H4 (cell line): ENCODE measurements around the gene MGMT. TPM values are rescaled to one million over a fixed set of nuclear protein-coding genes. Genes with fewer than 3 reads are reported as not detected.

ENCODE experiments used
- DNase-seq: peaks from one replicate; pipeline ENCODE4 v3.0.0-alpha.2; 2015; ENCODE audit warnings: low spot score
- total RNA-seq: library from RNA; depleted of rRNA; stranded (reverse); fragments of >200 nt; shearing (Covaris generic); gene quantifications from 2 replicates; pipeline ENCODE4 v1.2.3, GENCODE V29; 2014

The MGMT gene
- total RNA-seq, 1 experiment from 2014 or later: 12.5 TPM

DNA sequence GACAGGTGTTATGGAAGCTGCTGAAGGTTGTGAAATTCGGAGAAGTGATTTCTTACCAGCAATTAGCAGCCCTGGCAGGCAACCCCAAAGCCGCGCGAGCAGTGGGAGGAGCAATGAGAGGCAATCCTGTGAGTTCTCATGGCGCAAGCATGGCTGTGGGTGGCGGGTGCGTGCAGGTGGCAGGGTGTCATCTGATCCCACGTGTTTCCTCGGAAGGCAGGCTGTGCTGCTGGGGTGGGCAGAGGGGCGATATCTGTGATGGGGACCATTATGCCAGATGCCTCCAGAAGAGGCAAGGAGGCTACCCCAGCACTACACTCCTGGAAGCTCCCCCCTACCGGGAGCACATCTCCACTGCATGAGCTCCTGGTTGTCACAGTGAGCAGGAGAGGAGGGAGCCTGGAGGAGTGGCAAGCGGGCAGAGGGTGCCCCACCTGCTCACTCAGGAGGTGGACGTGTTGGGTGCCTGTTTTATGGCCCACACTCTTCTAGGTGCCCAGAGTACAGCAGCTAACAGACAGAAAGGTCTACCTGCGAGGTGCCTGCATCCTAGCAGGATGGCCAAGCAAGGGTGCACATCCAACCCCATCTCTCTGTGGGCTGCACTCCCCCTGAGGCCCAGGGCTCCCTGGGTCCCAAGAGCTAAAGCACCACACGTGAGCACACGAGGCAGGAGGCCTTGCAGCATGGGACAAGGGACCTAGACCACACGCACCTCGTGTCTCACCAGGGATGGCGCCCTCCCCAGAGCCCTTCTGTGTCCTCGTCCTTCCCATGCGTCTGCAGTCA is 292.4 kb downstream of the MGMT start:
- DNase-seq: no peak

DNA sequence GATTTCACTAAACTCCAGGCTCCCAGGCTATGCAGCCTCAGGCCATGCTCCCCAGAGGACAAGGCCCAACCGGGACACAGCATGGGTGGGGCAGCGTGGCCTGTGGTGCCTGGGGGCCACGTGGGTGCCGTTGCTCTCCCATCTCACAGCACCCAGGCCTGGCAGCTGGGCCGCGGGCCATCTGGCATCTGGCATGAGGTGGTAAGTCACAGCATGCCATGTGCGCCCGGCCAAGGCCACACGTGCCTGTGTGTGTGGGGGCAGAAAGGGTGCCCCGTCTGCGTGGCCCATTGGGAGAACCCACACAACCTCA is 292.9 kb downstream of the MGMT start:
- DNase-seq: no peak

DNA sequence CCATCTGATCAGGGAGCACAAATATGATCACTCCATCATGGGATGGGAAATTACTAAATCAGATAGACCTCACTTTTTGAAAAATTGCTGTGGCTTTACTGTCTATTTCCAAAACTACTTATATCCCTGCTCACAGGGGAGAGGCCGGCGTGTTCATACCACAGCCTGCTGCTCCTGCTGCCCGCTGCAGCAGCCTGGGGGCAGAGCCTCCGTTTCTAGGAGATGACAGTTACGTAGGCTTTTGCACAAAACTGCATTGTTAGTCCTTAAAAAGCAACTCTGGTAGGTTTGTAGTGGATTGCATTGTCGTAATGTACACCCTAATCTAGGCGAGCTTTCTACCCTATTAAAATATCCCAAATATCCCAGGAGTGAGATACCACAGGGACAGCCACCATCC is 293.4 kb downstream of the MGMT start:
- DNase-seq: no peak

DNA sequence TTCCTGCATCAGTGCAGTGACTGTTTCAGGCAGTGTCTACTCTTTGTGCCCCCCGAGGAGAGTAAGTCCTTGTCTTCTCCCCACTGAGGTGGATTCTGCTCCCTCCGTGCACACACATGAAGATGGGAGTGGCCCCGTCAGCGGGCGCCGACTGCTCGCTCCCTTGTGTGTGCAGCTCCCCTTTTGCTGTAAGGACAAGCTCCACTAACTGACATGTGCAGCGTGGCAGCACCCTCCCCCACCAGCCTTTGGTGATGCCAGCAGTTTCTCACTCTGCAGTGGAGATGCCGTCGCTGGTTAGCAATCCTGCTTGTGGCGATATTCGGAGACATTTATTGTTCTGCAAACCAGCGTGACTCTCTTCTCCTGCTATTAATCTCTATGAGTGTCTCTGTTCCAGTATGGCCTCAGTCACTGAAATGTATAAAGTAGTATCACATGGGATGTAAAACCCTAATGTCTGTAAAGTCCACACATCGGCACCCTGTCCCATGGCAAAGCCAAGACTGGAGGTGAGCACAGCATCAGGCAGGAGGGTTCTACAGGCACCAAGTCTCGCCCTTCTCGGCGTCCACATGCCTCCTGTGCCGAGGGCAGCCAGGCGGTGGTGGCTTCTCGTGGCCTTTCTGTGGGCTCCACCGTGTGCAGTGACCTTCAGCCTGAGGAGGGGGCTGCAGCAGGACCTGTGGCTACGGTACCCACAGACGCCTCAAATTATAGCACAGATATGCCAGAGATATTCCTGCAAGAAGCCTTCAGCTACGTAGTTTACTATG is 294.3 kb downstream of the MGMT start:
- DNase-seq: no peak

DNA sequence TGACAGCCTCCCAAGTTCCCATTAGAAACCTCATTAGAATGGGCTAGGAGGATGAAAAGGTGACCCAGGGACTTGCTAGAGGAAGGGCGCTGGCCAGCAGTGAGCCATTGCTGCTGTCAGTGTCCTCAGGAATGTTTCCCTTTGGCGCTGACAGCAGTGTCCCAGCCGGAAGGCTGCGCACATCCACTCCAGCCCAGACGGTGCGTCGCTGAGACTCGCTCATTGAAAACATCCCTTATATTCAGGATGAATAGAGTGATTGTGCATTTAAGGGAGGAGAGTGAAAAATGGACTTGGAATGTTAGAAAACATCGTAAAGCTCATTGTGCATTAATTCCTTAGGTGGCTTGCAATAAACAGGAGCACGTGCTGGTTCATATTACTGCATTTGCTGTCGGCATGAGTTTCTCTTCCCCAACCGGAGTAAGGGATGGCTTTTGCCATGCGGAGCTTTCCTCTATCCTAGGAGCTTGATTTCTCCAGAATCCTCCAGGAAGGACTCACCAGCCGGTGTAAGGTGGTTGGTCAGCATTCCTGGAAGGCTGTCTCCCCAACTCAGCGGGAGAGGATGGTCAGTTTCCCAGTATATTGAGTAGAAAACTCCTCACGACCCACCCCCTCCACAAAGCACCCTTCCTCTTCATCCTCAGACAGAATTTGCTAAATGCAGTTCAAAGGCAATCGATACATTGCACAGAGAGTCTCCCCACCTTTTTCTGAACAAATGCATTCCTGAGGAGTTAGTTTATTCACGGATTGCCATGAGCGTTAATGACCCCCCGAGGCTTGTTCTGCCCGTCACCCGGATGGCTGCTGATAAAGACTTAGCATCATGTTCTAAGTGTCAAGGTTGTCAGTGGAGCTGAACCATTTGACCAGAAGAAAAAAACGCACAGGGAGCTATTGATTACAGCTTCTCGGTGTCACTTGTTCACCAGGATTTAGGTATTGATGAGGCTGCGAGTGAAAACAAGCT is 295.2 kb downstream of the MGMT start:
- DNase-seq: no peak

DNA sequence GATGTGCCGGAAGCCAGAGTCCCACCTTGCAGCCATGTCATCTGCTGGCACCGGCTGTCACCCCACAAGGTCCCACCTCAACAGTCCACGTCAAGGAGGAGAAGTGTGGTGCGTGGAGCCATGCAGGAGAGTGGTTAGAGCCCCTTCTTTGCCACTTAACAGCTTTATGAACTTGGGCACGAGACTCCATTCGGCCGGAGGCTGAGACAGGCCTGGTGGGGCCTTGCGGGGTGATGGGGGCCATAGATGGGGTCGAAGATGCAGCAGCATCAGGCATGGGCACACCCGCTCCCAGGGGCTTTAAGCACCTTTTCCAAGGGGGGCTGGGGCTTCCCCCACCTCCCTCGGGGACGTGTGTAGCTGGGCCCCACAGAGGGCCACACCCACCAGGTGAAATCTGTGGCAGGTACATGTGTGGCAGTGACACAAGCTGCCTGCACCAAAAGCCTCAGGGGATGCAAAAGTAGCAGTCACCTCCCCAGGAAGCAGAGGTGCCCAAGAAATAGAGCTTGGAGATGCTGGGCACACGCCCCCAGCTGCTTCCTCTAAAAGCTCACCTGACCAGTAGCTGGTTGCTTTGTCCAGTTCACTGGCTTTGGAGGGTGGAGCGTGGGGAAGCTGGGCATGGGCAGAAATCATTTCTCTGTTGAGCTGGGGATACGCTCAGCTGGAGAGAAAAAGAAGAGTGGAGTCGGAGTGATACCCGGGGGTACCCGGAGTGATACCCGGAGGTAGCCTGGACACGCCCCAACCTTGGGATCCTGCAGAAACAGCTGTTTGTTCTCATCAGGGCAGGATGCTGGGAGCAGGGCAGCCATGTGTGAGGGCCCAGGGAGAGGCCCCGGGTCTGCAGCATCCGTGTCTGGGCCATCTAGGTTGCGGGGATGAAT is 297.2 kb downstream of the MGMT start:
- DNase-seq: no peak

DNA sequence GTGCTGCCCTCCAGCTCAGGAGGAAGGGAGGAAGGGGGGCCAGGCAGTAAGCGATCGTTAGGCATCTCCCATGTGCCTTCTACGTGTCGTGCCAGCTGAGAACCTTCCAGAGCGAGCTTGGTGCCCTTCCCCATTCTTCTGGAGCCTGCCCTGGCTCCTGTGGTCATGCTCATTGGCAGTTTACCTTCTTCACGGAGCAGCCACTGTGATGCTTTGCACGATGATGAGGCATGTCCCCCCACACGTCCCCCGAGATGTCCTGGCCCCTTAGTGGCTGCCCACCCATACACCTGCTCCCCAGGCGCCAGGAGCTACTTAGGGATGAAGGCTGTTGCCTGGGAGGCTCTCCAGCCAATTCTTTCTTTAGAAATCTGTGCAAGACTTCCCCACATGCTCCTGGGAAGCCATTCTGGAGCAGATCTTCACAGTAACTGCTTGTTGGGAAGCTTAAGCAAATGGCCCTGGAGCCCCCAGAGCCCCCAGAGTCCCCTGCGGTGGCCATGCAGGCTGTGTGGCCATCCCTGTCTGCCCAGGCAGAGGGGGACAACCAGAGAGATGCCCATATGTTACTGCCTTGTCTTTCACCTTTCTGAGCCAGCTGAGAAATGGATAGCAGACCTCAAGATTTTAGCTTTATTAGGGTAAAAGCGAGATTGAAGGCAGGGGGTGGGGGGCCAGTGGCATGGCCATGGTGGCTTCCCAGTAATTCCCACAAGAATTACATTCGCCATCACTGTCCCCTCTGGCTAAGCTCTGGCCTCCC is 298.0 kb downstream of the MGMT start:
- no peak for DNase-seq

DNA sequence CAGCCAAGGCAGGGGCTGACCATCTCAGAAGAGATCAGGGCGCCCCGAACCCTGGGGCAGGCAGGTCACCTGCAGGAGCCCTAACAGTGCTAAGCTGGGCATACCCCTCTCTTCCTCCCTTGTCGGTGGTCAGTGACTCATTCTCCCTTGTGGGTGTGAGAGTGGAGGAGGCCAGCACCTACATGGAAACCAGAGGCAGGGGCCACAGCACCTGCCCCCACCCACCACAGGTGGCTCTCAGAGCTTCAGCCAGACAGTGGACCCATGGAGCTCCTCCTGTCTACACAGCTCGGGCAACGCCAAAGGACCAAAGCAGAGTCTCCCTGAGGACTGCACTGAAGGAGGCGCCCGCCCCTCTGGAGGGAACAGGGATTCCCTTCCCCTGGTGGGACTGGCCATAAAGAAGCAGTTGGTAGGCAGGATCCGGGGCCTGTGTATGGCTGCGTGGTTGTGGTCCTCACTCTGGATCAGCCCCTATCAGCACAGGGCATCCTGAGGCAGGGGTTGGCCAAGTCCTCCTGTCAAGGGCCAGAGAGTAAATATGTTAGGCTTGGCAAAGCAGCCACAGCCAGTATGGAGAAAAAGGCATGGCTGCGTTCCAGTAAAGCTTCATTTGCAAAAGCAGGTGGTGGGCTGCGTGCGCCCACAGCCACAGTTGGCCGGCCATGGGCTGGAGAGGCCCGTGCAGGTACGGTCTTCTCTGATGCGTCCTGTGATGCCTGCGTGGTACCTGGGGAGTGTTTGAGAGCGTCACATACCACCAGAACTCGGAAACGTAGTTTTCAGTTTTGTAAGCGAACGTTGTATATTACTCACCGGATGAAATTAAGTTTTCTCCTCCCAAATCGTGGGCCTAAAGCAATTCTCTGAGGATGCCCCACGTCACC is 298.9 kb downstream of the MGMT start:
- DNase-seq: no peak

DNA sequence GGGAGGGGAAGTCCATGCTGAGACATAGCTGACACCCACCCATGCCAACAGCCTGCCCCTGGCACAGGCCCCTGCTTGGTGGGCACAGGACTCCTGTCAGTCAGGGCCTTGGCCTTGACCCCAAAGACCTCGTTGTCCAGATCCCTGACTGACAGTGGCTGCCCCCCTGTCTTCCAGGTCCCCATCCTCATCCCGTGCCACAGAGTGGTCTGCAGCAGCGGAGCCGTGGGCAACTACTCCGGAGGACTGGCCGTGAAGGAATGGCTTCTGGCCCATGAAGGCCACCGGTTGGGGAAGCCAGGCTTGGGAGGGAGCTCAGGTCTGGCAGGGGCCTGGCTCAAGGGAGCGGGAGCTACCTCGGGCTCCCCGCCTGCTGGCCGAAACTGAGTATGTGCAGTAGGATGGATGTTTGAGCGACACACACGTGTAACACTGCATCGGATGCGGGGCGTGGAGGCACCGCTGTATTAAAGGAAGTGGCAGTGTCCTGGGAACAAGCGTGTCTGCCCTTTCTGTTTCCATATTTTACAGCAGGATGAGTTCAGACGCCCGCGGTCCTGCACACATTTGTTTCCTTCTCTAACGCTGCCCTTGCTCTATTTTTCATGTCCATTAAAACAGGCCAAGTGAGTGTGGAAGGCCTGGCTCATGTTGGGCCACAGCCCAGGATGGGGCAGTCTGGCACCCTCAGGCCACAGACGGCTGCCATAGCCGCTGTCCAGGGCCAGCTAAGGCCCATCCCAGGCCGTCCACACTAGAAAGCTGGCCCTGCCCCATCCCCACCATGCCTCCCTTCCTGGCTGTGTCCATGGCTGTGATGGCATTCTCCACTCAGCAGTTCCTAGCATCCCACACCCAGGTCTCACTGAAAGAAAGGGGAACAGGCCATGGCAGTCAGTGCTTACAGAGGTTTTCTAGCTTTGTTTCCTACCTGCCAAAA is 299.8 kb downstream of the MGMT start:
- DNase-seq: no peak

DNA sequence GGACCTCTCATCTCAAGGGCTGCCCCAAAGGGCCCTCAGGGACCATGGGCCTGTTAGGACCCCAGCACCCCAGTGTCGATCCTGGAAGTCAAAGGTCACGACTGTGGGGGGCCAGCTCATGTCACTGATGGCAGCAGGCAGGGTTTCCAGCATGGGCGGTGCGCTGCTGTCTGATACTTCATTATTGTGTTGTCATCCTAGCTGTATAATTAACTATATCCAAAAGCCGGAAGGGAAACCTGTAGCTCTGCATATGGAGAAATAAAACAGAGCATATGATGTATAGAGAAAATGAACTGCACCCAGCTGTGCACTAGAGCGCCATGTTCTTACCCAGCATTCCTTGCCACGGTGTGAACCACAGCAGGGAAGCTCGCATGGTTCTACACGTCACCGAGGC is 300.7 kb downstream of the MGMT start:
- DNase-seq: no peak

DNA sequence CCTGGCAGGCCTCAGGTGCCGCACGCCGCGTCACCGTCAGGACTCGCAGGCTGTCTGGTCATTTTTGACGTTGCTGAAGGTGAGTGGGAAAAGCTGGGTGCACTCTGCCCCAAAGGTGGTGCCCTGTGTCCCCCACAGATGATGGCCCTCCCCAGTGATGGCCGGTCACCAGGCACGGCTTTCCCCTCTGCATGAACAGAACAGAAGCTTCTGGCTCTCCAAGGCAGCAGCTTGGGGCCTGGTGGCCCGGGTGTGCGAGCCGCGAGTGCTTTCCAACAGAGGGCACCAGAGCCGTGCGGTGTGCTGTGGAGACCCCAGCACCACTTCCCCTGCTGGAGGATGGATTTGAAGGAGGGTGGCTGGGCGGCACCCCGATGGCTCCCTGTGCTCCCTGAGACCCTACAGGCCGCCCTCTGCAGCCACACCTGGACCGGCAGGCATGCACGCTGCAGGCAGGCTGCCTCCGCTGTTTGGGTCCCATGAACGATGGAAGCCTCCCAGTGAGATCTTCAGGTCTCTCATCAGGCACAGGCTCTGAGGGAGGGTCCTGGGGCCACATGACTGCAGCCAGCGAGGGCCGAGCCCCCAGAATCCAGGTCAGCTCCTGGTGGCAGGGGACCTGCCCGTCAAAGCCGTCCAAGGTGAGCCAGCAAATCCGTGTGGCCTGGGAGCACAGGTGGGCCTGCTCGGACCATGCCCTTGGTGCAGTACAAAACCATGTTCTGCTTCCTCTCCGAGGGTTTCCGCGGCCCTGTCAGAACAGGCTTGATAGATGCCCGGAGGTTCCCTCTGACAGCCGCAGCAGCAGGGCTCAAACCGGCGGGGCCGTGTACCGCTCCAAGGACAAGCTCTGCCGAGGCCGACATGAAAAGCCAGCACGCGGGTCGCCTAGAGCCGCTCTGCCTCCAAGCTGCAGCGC is 301.7 kb downstream of the MGMT start:
- no peak for DNase-seq

DNA sequence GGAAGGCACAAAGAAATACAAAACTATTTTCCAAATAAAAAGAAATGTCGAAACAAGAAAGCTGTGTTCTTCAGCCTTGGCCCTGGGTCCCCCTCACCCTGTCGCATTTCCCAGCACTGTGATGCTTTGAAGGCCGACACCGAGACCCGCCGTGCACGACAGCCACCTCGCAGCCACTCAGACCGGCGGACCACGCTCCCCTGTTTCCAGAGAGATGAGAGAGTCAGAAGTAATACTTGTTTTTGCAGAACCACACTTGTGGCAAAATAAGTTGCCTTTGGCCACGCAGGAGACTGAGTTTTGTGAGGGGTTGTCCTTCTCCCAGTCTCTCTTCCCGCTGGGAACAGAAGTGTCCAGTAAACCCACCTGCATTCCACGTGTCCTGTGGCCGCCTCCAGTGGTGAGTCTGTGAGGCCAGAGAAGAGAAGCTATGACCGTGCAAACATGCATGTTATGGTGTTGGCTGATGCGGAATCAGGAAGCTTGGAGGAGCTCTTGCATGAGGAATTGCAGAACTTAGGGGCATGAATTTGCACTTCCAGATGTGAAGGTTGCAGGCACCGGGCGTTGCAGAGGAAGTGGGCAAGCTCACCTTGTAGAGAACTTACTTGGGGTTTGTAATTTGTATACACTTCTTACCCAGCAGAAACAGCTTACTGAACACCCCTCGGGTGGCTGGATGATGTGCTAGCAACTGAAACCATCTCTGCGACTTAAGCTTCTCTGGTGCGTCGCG is 302.5 kb downstream of the MGMT start:
- no peak for DNase-seq

DNA sequence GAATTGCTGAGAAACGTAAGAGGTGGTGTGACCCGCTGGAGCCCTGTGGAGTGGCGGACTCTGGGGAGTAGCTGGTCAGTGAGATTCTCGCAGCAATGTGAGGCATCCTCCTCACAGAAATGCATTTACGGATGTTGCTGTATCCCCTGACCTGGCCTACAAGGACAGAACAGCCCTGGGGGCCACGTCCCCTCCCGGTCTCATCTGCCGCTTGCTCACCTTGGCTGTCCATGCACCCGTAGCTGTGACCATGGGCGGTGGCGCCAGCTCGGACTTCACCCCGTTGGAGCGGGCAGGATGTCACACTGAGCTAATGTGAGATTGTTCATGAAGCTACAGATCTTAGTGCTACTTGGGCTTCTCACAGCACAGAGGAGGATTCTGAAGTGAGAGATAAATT is 303.2 kb downstream of the MGMT start:
- no peak for DNase-seq

DNA sequence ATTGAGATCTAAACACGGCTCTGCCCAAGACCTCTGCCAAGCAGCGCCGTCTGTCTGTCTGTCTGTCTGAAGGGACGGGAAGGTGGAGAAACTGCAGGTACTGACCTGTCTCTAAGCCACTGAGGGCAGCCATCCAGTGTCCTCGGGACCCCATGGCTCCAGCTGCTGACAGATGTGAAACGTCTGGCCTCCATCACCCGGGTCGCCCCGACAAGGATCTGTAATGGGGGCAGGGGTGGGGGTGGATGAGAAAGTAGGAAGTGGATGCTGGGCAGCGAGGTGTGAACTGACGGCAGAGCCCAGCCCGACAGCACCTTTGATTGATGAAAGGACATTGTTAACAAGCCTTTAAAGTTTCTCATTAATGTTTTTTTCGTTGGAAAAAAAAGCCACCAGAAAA is 304.0 kb downstream of the MGMT start:
- no peak for DNase-seq

DNA sequence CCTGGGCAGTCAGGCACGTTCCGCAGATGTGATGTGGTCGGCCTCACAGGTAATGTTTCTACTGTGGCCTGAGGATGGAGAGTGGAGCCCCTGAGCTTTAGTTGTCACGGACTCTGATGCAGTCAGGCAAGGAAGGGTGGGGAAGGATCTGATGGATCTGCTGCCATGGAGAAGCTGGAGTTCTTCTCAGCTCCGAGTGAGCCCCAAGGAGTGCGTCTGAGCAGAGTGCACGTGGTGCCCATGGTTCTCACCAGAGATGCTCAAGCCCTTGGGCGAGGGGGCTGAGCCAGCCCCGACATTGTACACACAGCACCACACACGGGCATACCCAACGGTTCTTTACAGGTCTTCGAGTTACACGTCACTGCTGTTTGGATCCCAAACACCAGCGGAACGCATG is 304.5 kb downstream of the MGMT start:
- no peak for DNase-seq

DNA sequence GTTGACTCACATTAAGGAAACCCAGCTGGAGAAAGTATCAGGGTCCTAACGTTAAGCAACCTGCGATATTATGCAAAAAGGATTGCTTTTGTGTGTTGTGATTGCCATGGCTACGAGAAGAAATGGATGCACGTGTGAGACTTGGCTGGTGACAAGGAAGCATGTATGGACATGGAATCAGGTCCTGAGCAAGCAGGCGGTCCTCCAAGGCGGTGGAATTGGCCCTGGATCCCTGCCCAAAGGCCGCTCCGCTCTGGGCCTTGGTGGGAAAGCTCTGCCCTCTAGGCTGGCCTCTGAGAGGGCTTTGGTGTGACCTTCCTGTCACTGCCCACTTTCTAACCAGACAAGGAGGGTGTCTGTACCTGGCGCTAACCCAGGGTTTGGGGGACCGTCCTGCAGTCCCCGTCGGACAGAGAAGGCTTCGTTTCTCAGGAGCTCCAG is 305.0 kb downstream of the MGMT start:
- no peak for DNase-seq
